HepG2 (cell line): ENCODE measurements around the gene TSTD2. TPM values are rescaled to one million over a fixed set of nuclear protein-coding genes. Genes with fewer than 3 reads are reported as not detected.
A peak's percentile ranks its signal among the peaks of the same experiment; 100 is the strongest.

Source experiments
- ARNTL ChIP-seq: sonication (generic); formaldehyde crosslinking; IDR thresholded peaks from 2 replicates; pipeline ENCODE4 v1.4.0; 2020; ENCODE audit warnings: mild to moderate bottlenecking, missing genetic modification reagents
- GPN1 ChIP-seq: sonication (generic); formaldehyde crosslinking; IDR thresholded peaks from 2 replicates; pipeline ENCODE4 v1.5.1; 2020; ENCODE audit warnings: missing genetic modification reagents, borderline replicate concordance
- HCFC1 ChIP-seq: fragments of 150-350 bp; IDR thresholded peaks from 2 replicates; pipeline ENCODE4 v1.6.1; 2014; ENCODE audit warnings: low read depth, low read length
- HOXA5 ChIP-seq: sonication (generic); formaldehyde crosslinking; IDR thresholded peaks from 2 replicates; pipeline ENCODE4 v1.4.0; 2020; ENCODE audit warnings: missing genetic modification reagents
- IRF2 ChIP-seq: IDR thresholded peaks from 2 replicates; pipeline ENCODE4 v1.6.1; 2018; ENCODE audit warnings: missing genetic modification reagents, missing compliant biosample characterization
- NKX3-1 ChIP-seq: sonication (generic); formaldehyde crosslinking; IDR thresholded peaks from 2 replicates; pipeline ENCODE4 v1.5.0; 2020; ENCODE audit warnings: missing genetic modification reagents
- PRPF4 ChIP-seq: fragments of 200-400 bp; formaldehyde crosslinking; IDR thresholded peaks from 2 replicates; pipeline ENCODE4 v1.6.1; 2016; ENCODE audit warnings: low read length, low read depth; ENCODE audit not compliant: poor library complexity, severe bottlenecking
- SMARCC2 ChIP-seq: fragments of 450-650 bp; IDR thresholded peaks from 2 replicates; pipeline ENCODE4 v1.6.1; 2017; ENCODE audit warnings: antibody characterized with exemption, mild to moderate bottlenecking
- SMYD3 ChIP-seq: sonication (generic); formaldehyde crosslinking; IDR thresholded peaks from 2 replicates; pipeline ENCODE4 v1.8.1; 2023; ENCODE audit warnings: mild to moderate bottlenecking, missing genetic modification reagents
- SOX5 ChIP-seq: IDR thresholded peaks from 2 replicates; pipeline ENCODE4 v1.6.1; 2016; ENCODE audit warnings: borderline replicate concordance
- TBP ChIP-seq: sonication (generic); formaldehyde crosslinking; IDR thresholded peaks from 2 replicates; pipeline ENCODE4 v1.5.0; 2020; ENCODE audit warnings: missing genetic modification reagents
- XBP1 ChIP-seq: sonication (generic); formaldehyde crosslinking; IDR thresholded peaks from 2 replicates; pipeline ENCODE4 v1.5.0; 2020; ENCODE audit warnings: missing genetic modification reagents
- YEATS2 ChIP-seq: sonication (generic); formaldehyde crosslinking; IDR thresholded peaks from 2 replicates; pipeline ENCODE4 v1.4.0; 2020; ENCODE audit warnings: missing genetic modification reagents, borderline replicate concordance
- ZFP36 ChIP-seq: fragments of 150-350 bp; IDR thresholded peaks from 2 replicates; pipeline ENCODE4 v1.6.1; 2018; ENCODE audit warnings: borderline replicate concordance, low read length, low read depth; ENCODE audit not compliant: partially characterized antibody
- ZMYM4 ChIP-seq: sonication (generic); formaldehyde crosslinking; IDR thresholded peaks from 2 replicates; pipeline ENCODE4 v1.8.1; 2023; ENCODE audit warnings: mild to moderate bottlenecking, missing genetic modification reagents
- ZNF20 ChIP-seq: sonication (generic); formaldehyde crosslinking; IDR thresholded peaks from 2 replicates; pipeline ENCODE4 v1.4.0; 2020; ENCODE audit warnings: mild to moderate bottlenecking, moderate library complexity, missing genetic modification reagents
- ZNF256 ChIP-seq: sonication (generic); formaldehyde crosslinking; conservative IDR thresholded peaks from 2 replicates; pipeline ENCODE4 v1.4.0; 2020; ENCODE audit warnings: missing genetic modification reagents
- ZNF598 ChIP-seq: sonication (generic); formaldehyde crosslinking; IDR thresholded peaks from 2 replicates; pipeline ENCODE4 v1.5.1; 2020; ENCODE audit warnings: mild to moderate bottlenecking, missing genetic modification reagents, borderline replicate concordance
- ZNF652 ChIP-seq: IDR thresholded peaks from 2 replicates; pipeline ENCODE4 v1.6.1; 2016; ENCODE audit warnings: low read depth, borderline replicate concordance
- ZNF782 ChIP-seq: sonication (generic); formaldehyde crosslinking; IDR thresholded peaks from 2 replicates; pipeline ENCODE4 v1.4.0; 2020; ENCODE audit warnings: missing genetic modification reagents, mild to moderate bottlenecking, borderline replicate concordance
- polyA plus RNA-seq, 8 experiments: library from polyadenylated mRNA; depleted of rRNA in 3 of 8; stranded (reverse) in 7 of 8; unstranded in 1 of 8; fragments of >200 nt; fragmentation: Illumina TruSeq in 4 of 8; extraction: Trizol in 4 of 8; gene quantifications; 2 replicates each; pipeline versions ENCODE4 v1.2.1 to v1.2.3, GENCODE V29; 2011 to 2016; ENCODE audit warnings: low read depth in 4 of 8, missing spikeins in 1 of 8, mixed read lengths in 1 of 8; ENCODE audit not compliant: insufficient read depth in 1 of 8
- total RNA-seq, 5 experiments: library from RNA; depleted of rRNA; stranded (reverse); fragments of >200 nt; fragmentation: Illumina TruSeq; extraction: Trizol; gene quantifications; 2 replicates each; pipeline ENCODE4 v1.2.3, GENCODE V29; 2016; ENCODE audit warnings: low read depth in 1 of 5
- TF ChIP-seq, protein P1 (sequence below): sonication (generic); formaldehyde crosslinking; IDR thresholded peaks from 2 replicates; pipeline ENCODE4 v1.8.0; 2022; ENCODE audit warnings: mild to moderate bottlenecking, missing genetic modification reagents, moderate library complexity
- TF ChIP-seq, protein P2 (sequence below): sonication (generic); formaldehyde crosslinking; IDR thresholded peaks from 2 replicates; pipeline ENCODE4 v1.4.0; 2020; ENCODE audit warnings: missing genetic modification reagents
- TF ChIP-seq, protein P3 (sequence below): IDR thresholded peaks from 2 replicates; pipeline ENCODE4 v1.6.1; 2016
- TF ChIP-seq, protein P4 (sequence below): sonication (generic); formaldehyde crosslinking; IDR thresholded peaks from 2 replicates; pipeline ENCODE4 v1.4.0; 2020; ENCODE audit warnings: missing genetic modification reagents
- TF ChIP-seq, protein P5 (sequence below): IDR thresholded peaks from 2 replicates; pipeline ENCODE4 v1.6.1; 2016; ENCODE audit warnings: mild to moderate bottlenecking, missing biosample characterization, missing genetic modification reagents

Gene TSTD2
- total and polyA plus RNA-seq, 2 of the 13 experiments (the other 11 are each of a cell fraction or from before 2014, with no cell fraction given) = 16.0 to 23.1 TPM

DNA sequence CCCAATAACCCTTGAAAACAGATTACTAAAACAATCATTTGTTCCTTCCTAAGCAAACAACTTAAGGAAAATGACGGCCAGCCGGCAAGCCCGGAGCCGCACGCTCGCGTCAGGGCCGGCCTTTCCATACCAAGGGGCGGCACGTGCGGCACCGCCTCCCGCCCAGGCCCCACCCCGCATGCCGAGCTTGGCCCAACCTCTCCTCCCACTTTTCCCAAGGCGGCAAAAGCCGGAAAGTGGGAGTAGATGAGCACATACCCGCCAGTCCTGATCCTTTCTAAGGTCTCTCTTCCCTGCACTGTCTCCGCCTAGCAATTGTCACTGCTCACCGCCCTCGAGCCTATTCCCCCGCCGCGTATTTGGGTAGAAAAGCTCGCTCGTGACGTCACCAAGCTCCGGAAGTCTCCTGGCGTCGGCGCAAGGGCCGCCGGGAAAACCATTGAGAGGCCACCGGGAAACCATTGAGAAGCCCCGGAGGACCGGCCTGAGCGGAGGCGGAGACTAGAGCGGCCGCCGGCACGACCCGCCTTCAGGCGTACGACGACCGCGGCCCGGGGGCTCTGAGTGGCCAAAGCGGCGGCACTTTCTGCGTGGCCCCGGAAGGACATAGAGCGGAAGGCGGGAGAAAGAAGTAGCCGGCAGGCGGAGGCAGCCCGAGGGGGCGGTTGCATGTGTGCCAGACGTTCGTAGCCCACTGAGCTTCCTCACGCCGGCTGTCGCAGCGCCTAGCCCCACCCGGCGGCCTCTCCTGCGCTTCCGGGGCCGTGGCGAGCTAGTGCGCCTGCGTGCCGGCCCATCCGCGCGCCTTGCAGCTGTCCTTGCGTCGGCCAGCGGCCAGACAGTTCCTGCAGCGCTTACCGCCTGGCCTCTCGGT lies at the start of gene TSTD2, which contains the start of gene NCBP1 (continued):
- TF ChIP-seq, protein P1, sequence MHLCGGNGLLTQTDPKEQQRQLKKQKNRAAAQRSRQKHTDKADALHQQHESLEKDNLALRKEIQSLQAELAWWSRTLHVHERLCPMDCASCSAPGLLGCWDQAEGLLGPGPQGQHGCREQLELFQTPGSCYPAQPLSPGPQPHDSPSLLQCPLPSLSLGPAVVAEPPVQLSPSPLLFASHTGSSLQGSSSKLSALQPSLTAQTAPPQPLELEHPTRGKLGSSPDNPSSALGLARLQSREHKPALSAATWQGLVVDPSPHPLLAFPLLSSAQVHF (CRISPR knock-in tag) = no peak
- TF ChIP-seq, protein P2, sequence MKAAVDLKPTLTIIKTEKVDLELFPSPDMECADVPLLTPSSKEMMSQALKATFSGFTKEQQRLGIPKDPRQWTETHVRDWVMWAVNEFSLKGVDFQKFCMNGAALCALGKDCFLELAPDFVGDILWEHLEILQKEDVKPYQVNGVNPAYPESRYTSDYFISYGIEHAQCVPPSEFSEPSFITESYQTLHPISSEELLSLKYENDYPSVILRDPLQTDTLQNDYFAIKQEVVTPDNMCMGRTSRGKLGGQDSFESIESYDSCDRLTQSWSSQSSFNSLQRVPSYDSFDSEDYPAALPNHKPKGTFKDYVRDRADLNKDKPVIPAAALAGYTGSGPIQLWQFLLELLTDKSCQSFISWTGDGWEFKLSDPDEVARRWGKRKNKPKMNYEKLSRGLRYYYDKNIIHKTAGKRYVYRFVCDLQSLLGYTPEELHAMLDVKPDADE = peak; percentile 58; the same call in 1 of the 2 replicates
- TF ChIP-seq GPN1 (CRISPR knock-in tag) = no peak
- TF ChIP-seq TBP (CRISPR knock-in tag) = no peak
- TF ChIP-seq ARNTL (CRISPR knock-in tag) = peak; percentile 60
- no peak for TF ChIP-seq ZNF782 (CRISPR knock-in tag)
- TF ChIP-seq, protein P3, sequence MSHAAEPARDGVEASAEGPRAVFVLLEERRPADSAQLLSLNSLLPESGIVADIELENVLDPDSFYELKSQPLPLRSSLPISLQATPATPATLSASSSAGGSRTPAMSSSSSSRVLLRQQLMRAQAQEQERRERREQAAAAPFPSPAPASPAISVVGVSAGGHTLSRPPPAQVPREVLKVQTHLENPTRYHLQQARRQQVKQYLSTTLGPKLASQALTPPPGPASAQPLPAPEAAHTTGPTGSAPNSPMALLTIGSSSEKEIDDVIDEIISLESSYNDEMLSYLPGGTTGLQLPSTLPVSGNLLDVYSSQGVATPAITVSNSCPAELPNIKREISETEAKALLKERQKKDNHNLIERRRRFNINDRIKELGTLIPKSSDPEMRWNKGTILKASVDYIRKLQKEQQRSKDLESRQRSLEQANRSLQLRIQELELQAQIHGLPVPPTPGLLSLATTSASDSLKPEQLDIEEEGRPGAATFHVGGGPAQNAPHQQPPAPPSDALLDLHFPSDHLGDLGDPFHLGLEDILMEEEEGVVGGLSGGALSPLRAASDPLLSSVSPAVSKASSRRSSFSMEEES = peak; percentile 39
- no peak for TF ChIP-seq ZNF256 (CRISPR knock-in tag)
- peak; percentile 61; the same call in 1 of the 2 replicates for TF ChIP-seq ZNF598
- peak; percentile 46; the same call in 1 of the 2 replicates for TF ChIP-seq SOX5
- TF ChIP-seq, protein P4, sequence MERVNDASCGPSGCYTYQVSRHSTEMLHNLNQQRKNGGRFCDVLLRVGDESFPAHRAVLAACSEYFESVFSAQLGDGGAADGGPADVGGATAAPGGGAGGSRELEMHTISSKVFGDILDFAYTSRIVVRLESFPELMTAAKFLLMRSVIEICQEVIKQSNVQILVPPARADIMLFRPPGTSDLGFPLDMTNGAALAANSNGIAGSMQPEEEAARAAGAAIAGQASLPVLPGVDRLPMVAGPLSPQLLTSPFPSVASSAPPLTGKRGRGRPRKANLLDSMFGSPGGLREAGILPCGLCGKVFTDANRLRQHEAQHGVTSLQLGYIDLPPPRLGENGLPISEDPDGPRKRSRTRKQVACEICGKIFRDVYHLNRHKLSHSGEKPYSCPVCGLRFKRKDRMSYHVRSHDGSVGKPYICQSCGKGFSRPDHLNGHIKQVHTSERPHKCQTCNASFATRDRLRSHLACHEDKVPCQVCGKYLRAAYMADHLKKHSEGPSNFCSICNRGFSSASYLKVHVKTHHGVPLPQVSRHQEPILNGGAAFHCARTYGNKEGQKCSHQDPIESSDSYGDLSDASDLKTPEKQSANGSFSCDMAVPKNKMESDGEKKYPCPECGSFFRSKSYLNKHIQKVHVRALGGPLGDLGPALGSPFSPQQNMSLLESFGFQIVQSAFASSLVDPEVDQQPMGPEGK (CRISPR knock-in tag) = peak; percentile 58
- TF ChIP-seq SMYD3 (CRISPR knock-in tag) = 0 out of 2 replicates have a peak, but pooled peaks have one; percentile 61
- TF ChIP-seq SMARCC2 = no peak
- peak; percentile 83 for TF ChIP-seq YEATS2 (CRISPR knock-in tag)
- peak; percentile 79; the same call in 1 of the 2 replicates for TF ChIP-seq IRF2 (CRISPR knock-in tag)
- peak; percentile 70; the same call in 1 of the 2 replicates for TF ChIP-seq NKX3-1 (CRISPR knock-in tag)
- TF ChIP-seq ZNF20 (CRISPR knock-in tag) = no peak
- TF ChIP-seq XBP1 (CRISPR knock-in tag) = no peak
- peak; percentile 53 for TF ChIP-seq HCFC1
- TF ChIP-seq ZFP36 = no peak
- TF ChIP-seq ZMYM4 (CRISPR knock-in tag) = peak; percentile 70
- TF ChIP-seq PRPF4 = no peak
- TF ChIP-seq, protein P5, sequence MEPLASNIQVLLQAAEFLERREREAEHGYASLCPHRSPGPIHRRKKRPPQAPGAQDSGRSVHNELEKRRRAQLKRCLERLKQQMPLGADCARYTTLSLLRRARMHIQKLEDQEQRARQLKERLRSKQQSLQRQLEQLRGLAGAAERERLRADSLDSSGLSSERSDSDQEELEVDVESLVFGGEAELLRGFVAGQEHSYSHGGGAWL (CRISPR knock-in tag) = peak; percentile 67; the same call in 1 of the 2 replicates
- peak; percentile 33; the same call in 1 of the 2 replicates for TF ChIP-seq HOXA5
- no peak for TF ChIP-seq ZNF652
